Measurements from ENCODE around the gene MADD.
"Not testable (repeated sequence)": the region's sequence is repeated elsewhere in the genome, so short reads cannot be mapped to it uniquely, and the experiment has no call there.

Gene MADD

DNA sequence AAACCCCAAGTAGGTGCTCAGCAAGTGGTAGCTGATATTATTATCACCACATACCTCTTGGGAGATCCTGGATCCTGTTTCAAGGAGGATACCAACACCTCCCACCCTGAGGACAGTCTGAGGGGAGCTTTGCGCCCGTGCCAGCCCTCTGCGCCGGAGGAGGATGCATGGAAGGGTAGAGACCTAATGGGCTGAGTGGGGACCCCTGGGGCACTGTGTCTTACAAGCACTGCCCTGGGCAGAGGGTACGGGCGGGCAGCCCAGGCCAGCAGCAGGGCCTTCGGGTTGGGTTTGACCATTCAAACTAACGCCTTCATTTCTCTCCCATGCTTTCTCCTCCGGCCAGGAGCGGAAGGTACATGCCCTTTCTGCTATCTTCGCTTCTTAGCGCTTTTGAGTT, 56.3 kb downstream of the MADD start:
- DNase-seq: no peak

DNA sequence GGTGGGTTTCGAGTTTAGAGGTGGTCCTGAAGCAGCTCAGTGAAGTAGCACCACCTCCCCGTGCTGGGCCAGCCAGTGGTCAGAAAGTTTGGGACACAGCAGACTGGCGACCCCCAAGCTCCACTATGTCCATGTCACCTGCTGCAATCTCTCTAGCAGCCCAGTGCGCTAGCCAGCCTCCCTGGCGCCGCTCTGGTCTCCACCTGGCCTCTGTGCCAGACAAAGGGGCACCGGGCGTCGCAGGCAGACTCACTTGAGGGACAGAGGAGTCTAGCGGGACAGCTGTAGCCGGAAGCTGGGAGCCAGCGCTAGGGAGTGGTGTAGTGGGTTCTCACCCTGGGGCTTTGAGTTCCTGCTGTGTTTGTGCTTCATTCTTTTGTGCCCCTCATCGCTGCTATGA, 57.1 kb downstream of the MADD start:
- DNase-seq: no peak

DNA sequence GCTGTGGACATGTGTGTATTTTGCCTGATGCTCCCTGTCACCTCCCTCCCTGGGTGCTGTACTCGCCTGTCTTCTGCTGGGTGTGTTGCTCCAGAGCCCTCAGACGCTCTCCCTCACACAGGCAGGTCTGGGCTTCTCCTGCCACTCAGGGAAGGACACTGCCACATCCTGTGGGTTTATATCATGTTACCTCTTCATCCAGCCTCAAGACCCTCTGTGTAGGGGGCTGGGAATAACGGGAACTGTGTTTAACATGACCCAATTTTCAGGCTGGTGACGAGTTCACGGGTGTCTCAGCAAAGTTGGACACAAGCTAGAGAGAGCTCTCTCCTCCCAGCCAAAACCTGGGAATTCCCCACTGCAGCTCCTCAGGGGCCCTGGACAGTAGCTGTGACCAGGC, 58.0 kb downstream of the MADD start:
- no peak for DNase-seq

DNA sequence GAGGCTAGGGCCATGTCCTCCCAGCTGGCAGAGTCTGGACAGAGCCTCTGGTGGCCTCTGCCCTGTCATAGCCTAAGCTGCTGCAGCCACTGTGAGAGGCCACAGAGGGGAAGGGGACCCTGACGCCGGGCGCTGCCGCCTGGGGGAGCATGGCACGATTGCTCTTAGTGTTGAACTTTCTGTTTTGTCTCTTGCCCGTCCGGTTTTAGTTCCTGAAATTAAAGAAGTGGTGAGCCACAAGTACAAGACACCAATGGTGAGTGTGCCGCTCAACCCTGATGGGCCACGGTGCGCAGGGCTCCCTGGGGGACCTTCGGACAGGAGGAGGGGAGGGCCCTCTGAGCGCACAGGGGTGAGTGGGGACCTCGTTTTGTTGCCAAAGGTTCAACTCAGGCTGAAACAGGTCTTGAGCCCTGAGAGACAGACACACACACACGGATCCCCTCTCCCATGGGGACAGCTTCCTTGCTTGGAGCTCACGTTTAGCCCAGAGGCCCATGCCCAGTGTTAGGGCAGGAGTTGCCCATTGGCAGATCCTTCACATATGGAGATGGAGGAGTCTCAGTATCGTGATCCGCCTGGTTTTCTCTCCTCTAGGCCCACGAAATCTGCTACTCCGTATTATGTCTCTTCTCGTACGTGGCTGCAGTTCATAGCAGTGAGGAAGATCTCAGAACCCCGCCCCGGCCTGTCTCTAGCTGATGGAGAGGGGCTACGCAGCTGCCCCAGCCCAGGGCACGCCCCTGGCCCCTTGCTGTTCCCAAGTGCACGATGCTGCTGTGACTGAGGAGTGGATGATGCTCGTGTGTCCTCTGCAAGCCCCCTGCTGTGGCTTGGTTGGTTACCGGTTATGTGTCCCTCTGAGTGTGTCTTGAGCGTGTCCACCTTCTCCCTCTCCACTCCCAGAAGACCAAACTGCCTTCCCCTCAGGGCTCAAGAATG, 58.8 kb downstream of the MADD start:
- no peak for DNase-seq

DNA sequence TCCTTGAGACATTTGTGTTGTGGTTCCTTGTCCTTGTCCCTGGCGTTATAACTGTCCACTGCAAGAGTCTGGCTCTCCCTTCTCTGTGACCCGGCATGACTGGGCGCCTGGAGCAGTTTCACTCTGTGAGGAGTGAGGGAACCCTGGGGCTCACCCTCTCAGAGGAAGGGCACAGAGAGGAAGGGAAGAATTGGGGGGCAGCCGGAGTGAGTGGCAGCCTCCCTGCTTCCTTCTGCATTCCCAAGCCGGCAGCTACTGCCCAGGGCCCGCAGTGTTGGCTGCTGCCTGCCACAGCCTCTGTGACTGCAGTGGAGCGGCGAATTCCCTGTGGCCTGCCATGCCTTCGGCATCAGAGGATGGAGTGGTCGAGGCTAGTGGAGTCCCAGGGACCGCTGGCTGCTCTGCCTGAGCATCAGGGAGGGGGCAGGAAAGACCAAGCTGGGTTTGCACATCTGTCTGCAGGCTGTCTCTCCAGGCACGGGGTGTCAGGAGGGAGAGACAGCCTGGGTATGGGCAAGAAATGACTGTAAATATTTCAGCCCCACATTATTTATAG, 59.6 kb downstream of the MADD start:
- no peak for DNase-seq

DNA sequence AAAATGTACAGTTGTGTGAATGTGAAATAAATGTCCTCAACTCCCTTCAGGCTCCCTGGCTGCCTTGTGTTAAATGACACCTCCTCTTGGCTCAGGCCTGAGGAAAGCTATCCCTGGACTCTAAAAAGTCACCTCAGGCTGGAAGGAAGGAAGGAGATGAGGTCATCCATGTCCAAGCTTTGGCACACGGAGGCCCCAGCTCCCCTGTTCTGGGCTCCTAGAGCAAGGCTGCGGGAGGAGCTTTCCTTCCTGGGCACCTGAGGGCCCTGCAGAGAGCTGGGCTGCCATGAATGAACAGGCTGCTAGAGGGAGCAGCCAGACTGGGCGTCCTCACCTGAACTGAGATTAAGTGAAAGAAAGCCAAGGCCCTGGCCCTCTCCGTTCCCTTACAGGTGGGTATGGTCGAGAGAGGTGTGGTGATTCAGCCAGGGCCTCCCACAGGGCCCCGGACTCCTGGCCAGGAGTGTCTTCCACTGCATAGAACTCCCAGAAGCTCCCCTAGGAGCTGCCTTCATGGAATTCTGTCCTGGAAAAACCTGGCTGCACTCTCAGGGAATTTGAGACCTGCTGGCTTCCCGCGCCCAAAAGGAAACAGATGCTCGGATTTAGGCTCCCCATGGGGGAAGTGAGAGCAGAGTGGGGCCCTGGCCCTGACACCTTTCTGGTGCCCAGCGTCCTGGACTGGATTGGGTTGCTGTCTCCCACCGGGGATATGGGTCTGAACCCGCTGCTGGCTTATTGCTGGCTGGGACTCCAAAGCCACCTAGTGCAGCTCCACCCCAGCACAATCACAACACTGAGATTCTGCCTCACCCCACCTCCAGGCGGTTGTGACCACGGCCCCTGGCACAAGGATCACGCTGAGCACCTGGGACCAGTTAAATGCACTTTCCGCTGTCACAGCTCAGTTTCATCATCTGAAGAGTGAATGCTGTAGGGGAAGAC, 60.3 kb downstream of the MADD start:
- DNase-seq: no peak

DNA sequence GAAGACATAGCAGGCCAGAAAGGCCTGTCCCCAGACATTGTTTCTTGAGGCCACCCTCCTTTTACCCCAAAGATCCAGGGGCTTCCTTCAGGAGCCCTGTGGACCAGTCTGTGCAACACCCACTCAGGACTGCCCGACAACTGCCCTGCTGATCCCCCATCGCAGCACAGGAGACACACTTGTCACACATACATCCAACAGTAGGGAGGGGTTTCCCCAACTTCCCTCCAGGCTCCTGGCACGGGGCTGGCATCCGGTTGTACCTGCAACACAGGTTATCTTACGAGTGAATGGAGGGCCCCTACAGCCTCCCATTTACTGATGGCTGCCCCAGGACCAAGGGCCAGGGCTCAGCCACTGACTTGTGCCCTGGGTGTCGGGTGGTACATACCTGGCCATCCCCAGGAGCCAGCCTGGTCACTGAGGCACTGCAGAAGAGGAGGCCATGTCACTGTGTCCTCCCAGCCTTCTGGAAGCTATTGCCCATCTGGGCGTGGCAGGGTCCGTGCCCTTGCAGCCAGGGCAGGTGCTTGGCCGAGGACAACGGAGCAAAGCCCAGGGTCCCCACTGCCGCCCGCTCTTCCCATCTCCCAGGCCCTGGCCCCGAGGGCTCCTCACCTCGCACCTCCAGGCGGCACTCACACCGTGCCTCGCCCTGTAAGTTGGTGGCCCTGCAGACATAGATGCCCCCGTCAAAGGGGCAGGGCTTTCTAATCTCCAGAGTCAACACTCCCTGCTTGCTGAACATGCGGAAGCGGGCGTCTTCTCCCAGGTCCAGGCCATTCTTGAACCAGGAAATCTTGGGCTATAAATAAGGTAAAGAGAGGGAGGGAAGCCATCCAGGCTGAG, 61.7 kb downstream of the MADD start:
- no peak for DNase-seq

DNA sequence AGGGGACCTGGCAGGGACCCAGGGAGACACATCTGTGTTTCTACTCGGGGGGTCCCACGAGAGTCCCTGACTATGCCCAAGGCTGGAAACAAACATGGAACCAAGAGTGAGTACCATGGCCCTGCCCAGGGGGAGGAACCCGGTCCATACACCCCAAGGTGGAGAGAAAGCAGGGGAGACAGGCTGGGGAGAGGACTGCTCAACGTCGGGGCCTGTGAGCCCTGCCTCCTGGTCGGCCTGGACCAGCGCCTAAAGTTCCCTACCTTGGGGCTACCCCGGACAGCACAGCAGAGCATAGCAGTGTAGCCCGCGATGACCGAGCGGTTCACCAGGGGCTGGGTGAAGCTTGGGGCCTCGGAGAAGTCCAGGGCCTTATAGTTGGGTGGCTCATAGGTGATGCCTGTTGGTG, 62.4 kb downstream of the MADD start:
- no peak for DNase-seq

DNA sequence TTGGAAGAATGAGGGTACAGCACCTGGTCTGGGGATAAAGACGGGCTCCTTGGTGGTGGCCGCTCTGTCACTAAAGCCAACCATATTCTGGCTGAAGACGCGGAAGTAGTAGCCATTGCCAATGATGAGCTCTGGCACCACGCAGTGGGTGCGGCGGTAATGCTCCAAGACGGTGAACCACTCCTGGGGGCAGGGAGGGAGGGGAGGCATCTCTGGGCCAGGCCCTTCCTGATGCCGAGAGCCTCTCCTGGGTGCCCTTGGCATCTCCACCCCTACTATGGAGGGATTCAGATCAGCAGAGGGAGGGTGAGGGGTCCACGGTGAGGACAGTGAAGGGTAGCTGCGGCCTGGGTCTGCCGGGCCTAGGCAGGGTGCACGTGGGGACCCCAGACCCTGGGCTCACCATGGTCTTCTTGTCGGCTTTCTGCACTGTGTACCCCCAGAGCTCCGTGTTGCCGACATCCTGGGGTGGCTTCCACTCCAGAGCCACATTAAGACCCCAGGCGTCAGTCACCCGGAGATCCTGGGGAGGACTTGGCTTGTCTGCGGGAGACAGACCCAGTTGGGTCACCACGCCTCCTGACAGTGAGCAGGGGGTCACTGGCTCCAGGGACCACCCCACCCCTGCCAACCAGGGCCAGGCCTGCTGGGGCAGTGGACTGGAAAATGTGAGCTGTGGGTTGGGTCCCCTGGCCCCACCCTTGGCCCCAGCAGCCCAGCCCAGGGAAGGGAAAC, 63.0 kb downstream of the MADD start:
- no peak for DNase-seq

DNA sequence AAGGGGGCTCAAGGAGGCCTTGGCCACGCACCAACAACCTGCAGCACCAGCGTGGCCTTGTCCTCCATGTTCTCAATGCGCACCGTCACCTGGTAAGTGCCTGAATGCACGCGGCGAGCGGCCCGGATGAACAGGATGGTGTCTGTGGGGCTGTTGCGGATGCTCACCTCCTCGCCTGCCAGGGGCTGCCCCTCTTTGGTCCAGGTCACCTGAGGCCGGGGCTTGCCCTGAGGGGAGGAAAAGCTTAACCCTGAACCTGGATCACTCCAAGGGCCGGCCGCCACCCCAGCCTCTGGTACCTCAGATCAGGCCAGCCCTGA, 63.6 kb downstream of the MADD start:
- DNase-seq: no peak

DNA sequence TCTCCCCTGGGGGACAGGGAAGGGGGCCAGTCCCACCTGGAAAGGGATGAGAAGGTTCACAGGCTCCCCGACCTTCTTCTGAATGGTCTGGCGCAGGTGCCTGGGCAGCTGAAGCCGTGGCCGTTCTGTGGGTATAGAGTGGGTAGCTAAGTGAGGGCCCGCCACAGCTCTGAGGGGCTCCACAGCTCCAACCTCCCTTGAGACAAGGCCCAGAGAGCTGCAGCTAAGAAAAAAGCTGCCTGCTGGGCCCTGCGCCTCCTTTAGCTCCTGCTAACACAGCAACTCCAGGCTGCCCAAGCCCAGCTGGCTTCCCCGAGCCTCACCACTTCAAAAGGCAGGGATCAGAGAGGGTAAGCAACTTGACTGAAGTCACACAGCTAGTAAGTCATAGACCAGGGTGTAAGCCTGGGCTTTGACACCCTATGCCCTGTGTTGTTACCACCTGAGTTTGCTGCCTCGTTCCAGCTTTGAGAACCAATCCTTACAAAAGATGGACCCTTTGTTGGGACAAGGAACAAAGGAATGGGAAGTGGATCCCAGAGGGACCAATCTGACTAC, 64.0 kb downstream of the MADD start:
- DNase-seq: no peak

DNA sequence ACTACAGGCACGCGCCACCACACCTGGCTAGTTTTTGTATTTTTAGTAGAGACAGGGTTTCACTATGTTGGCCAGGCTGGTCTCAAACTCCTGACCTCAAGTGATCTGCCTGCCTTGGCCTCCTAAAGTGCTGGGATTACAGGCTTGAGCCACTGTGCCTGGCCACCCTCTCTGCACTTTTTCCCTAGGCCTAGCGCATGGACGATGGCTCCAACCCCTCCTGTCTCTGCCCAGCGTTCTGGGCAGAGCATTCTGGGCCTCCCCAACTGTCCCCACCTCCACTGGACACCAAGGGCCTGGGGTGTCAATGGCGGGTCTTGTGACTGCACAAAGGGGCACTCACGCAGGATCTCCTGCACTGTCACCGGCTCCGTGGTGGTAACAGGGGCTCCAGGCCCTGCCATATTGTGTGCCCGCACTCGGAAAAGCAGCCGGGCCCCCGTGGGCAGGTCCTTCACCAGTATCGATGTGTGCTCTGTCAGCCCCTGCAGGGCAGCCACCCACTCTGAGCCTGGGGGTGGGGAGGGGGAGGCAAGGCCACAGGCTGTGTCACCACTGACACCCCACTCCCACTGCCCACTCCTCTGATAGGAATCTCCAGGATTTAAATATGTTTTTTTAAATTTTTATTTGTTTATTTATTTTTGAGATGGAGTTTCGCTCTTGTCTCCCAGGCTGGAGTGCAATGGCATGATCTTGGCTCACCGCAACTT, 64.9 kb downstream of the MADD start:
- DNase-seq: not testable (repeated sequence)

DNA sequence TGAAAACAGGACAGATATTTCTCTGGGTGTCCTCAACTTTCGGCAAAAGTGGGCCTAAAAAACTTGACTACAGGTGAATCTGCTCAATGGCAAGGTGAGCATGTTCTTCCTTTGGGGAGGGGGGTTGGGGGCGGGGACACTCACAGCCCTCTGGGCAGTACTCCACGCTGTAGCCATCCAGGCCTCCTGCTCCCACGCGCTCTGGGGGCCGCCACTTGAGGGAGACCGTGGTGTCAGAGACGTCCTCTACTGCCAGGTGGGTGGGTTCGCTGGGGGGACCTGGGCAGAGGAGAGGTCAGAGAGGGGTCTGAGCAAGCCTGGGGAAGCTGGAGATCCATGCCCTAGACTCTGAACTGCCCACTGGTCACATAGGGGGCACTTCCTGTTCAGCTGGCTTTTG, 65.8 kb downstream of the MADD start:
- no peak for DNase-seq

DNA sequence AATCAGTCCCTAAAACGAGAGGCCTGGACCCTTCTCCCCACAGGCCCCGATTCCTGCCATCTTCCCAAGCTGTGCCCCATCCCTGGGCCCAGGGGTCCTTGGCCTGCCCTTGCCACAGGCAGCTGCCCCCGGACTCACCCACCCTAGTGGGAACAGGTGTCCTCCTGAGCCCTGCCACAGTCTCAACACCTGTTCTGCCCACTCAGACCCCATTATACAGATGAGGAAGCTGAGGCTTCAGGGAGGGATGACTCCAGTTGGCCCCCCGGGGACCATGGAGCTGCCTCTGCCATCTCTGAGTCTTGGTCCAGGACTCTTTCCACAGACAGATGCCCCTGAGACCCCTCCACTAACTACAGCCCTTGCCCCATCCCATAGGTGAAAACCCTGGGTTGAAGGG, 66.7 kb downstream of the MADD start:
- no peak for DNase-seq

DNA sequence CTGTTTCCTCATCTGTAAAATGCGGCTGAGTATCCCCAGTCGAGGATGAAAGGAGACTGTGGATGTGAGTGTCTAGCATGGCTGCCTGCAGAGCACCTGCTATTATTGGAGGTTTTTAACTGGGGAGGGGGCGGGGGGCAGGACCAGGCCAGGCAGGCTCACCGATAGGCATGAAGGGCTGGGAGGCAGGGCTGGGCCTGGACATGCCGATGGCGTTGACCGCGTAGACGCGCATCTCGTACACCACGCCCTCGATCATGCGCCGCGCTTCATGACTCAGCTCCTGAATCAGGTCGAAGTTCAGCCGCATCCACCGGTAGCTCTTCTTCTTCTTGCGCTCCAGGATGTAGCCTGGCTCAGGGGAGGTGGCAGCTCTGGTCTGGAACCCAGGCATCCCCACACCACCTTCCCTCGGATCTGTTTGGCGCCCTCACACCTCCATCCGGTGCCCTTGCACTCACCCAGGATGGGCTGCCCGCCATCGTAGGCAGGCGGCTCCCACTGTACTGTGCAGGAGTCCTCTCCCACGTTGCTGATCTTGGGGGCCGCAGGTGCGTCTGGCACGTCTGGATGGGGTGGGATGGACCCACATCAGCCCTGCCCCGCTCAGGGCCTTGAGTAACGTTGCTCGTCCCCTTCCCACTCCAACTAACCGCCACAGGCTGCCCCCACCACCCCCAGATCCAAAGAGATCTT, 67.4 kb downstream of the MADD start:
- DNase-seq: no peak

DNA sequence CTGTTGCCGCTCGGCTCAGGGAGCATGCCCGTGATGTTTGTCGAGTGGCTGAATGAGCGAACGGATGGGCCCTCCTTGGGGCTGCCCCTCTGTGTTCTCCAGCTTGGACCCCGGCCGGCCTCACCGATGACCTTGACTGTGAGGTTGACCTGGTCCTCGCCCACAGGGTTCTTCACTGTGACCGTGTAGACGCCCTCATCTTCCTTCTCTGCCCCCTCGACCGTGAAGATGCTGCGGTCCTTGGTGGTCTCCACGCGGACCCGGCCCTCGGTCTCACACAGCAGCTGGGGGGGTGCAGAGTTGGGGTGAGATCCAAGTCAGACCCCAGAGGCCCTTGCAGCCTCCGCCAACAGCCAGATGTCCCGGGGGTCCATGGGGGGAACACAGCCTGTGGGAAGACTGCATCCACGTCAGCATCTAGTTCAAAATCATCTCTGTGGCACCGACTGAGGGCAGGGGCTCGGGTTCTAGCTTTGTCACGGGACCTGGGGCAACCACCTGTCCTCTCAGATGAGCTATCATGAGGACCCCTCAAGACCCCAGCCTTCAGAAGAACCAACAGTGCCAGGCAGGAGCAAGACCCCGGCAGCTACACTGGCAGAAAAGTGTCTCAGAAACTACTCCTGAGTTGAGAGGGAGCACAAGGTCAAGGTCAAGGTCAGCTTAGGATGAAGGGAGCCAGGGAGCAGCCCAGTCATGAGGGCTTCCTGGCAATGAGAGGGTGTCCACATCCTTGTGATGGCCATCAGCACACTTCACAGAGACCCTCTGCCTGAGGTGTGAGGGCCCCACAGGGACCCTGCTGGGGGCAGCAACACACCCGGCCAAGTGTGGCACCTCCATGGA, 68.7 kb downstream of the MADD start:
- DNase-seq: no peak

DNA sequence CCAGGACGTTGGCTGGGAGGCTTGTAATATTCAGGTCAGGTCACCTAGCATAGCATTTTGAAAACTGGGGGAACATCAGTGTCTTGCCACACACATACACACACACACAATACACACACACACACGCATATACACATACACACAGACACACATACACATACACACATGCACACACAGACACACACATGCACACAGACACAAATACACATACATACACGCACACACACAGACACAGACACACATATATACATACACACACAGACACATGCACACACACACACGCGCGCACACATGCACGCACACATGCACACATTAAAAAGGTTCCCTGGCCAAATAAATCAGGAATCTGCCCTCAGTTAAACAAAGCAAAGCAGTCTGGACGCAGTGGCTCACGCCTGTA, 70.1 kb downstream of the MADD start:
- DNase-seq: no peak

DNA sequence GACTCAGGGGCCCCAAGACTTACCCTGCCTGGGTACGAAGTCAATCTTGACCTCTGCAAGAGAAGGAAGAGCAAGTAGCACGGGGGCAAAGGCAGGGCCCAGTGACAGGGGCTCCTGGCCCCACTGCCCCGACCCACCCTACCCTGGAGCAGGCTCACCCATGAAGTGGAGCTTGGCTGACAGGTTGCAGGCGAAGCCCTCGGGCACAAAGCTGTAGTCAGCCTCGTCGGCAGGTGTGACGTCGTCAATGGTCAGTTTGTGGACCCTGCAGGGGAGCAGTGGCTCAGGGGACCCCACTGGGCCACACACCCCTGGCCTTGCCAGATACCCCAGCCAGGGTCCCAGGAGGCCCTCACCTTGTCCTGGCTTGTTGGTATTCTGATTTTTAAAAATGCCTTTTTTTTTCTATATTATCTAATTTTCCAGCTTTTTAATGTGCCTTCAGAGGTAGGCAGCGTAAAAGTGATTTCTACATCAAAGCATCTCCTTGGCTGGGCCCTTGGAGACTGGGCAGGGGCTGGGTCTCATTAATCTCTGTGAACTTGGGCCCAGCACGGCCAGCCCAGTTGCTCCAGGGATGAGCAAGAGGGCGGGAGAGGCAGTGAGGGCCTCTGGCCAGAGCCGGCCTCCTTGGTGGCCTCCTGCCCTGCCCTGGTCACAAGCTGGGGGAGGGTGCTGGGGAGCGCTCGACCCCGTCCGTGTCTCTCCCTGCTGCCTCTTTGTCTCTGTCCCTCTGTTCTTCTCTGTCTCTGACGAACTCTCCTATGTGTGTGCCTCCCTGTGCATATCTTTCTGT, 71.2 kb downstream of the MADD start:
- no peak for DNase-seq

All from stimulated activated CD4-positive, alpha-beta T cell treated with anti-CD3 and anti-CD28 coated beads, Interleukin-1b, Interleukin-23, amount 100 ng/mL, for 48 hours (primary cell).